GM12878 (cell line): ENCODE results near the gene LCE1D. TPM values are rescaled to one million over a fixed set of nuclear protein-coding genes. Genes with fewer than 3 reads are reported as not detected.

Source experiments
- BHLHE40 ChIP-seq, 2 experiments: fragments of 450-650 bp in 1 of 2; IDR thresholded peaks; 2 replicates each; pipeline ENCODE4 v1.6.1; 2011 to 2017; ENCODE audit warnings: low read depth in 2 of 2, borderline replicate concordance in 1 of 2, improper control_type of control experiment in 1 of 2, low read length in 1 of 2, mild to moderate bottlenecking in 1 of 2
- CREB1 ChIP-seq: IDR thresholded peaks from 2 replicates; pipeline ENCODE4 v1.6.1; 2012; ENCODE audit warnings: low read depth, mild to moderate bottlenecking, inconsistent platforms
- FOS ChIP-seq: IDR thresholded peaks from 3 replicates; pipeline ENCODE4 v1.6.1; 2011; ENCODE audit warnings: borderline replicate concordance; ENCODE audit not compliant: insufficient read length; ENCODE audit errors: extremely low read depth
- RUNX3 ChIP-seq: IDR thresholded peaks from 2 replicates; pipeline ENCODE4 v1.6.1; 2012; ENCODE audit warnings: low read length, inconsistent platforms
- SP1 ChIP-seq: IDR thresholded peaks from one replicate; pipeline ENCODE4 v1.6.1; 2011; ENCODE audit warnings: low read depth, low read length
- TBL1XR1 ChIP-seq: IDR thresholded peaks from 2 replicates; pipeline ENCODE4 v1.6.1; 2012; ENCODE audit warnings: low read depth, low read length, improper control_type of control experiment
- USF2 ChIP-seq: IDR thresholded peaks from 2 replicates; pipeline ENCODE4 v1.6.1; 2011; ENCODE audit warnings: low read depth, low read length, improper control_type of control experiment, borderline replicate concordance
- ZZZ3 ChIP-seq: IDR thresholded peaks from 2 replicates; pipeline ENCODE4 v1.6.1; 2011; ENCODE audit warnings: low read depth; ENCODE audit not compliant: control insufficient read depth, insufficient read length
- polyA plus RNA-seq, 11 experiments: library from polyadenylated mRNA; depleted of rRNA in 4 of 11; unstranded in 6 of 11; stranded (reverse) in 5 of 11; fragments of >200 nt; fragmentation: Nextera tagmentation in 4 of 11; fragmentation: Illumina TruSeq in 1 of 11; extraction: Ambion mirVana in 4 of 11; extraction: Trizol in 1 of 11; gene quantifications; 1 replicate in 1 of 11; 2 replicates in 10 of 11; pipeline versions ENCODE4 v1.2.1 to v1.2.3, GENCODE V29; 2011 to 2016; ENCODE audit warnings: inconsistent platforms in 2 of 11, missing spikeins in 2 of 11, low read depth in 1 of 11
- total RNA-seq, 4 experiments: library from RNA; depleted of rRNA in 3 of 4; stranded (reverse); fragments of >200 nt in 3 of 4; fragmentation: Illumina TruSeq in 1 of 4; extraction: Trizol in 1 of 4; gene quantifications; 2 replicates each; pipeline versions ENCODE4 v1.2.1 to v1.2.3, GENCODE V29; 2013 to 2021
- TF ChIP-seq, protein P1 (sequence below): fragments of 450-650 bp; IDR thresholded peaks from 2 replicates; pipeline ENCODE4 v1.6.1; 2016; ENCODE audit warnings: mild to moderate bottlenecking
- TF ChIP-seq, protein P2 (sequence below): IDR thresholded peaks from 2 replicates; pipeline ENCODE4 v1.6.1; 2012; ENCODE audit warnings: mild to moderate bottlenecking, low read depth, low read length

Gene LCE1D
- total and polyA plus RNA-seq, 10 of the 15 experiments (the other 5 are each of a cell fraction or from before 2014, with no cell fraction given), result not detected

DNA sequence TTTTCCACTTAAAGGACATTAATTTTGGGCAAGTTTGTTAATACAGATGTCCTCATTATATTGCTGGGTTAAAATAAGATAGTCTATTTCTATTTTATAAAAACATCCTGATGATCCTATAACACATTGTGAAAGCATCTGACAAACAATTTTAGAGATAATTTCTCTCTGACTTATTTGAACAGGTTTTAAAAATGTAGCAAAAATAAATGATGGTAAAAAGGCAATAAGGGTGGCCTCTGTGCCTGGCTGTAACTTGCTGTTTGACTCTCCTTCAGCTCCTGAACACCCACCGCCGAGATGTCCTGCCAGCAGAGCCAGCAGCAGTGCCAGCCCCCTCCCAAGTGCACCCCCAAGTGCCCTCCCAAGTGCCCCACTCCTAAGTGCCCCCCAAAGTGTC is 30.7 kb downstream of the LCE1D start, which contains the start of gene LCE1A (continued):
- TF ChIP-seq, protein P1, sequence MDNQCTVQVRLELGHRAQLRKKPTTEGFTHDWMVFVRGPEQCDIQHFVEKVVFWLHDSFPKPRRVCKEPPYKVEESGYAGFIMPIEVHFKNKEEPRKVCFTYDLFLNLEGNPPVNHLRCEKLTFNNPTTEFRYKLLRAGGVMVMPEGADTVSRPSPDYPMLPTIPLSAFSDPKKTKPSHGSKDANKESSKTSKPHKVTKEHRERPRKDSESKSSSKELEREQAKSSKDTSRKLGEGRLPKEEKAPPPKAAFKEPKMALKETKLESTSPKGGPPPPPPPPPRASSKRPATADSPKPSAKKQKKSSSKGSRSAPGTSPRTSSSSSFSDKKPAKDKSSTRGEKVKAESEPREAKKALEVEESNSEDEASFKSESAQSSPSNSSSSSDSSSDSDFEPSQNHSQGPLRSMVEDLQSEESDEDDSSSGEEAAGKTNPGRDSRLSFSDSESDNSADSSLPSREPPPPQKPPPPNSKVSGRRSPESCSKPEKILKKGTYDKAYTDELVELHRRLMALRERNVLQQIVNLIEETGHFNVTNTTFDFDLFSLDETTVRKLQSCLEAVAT, result no peak
- TF ChIP-seq, protein P2, sequence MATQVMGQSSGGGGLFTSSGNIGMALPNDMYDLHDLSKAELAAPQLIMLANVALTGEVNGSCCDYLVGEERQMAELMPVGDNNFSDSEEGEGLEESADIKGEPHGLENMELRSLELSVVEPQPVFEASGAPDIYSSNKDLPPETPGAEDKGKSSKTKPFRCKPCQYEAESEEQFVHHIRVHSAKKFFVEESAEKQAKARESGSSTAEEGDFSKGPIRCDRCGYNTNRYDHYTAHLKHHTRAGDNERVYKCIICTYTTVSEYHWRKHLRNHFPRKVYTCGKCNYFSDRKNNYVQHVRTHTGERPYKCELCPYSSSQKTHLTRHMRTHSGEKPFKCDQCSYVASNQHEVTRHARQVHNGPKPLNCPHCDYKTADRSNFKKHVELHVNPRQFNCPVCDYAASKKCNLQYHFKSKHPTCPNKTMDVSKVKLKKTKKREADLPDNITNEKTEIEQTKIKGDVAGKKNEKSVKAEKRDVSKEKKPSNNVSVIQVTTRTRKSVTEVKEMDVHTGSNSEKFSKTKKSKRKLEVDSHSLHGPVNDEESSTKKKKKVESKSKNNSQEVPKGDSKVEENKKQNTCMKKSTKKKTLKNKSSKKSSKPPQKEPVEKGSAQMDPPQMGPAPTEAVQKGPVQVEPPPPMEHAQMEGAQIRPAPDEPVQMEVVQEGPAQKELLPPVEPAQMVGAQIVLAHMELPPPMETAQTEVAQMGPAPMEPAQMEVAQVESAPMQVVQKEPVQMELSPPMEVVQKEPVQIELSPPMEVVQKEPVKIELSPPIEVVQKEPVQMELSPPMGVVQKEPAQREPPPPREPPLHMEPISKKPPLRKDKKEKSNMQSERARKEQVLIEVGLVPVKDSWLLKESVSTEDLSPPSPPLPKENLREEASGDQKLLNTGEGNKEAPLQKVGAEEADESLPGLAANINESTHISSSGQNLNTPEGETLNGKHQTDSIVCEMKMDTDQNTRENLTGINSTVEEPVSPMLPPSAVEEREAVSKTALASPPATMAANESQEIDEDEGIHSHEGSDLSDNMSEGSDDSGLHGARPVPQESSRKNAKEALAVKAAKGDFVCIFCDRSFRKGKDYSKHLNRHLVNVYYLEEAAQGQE, result no peak
- no peak for TF ChIP-seq BHLHE40 (IDR thresholded peaks at IDR 0.05; ENCODE audit: borderline replicate concordance in 1 of 2, low read depth in 2 of 2, low read length in 1 of 2)
- TF ChIP-seq TBL1XR1, result no peak
- no peak for TF ChIP-seq ZZZ3
- no peak for TF ChIP-seq USF2
- TF ChIP-seq RUNX3, result no peak
- TF ChIP-seq CREB1, result no peak
- TF ChIP-seq SP1, result no peak
- TF ChIP-seq FOS, result no peak
- TF ChIP-seq, all 136 proteins: peak for 0
